HepG2 (cell line): ENCODE results near the gene THSD4.

Source experiments
- BRCA1 ChIP-seq: sonication (generic); formaldehyde crosslinking; IDR thresholded peaks from 2 replicates; pipeline ENCODE4 v1.4.0; 2020; ENCODE audit warnings: missing genetic modification reagents
- GATAD2A ChIP-seq: IDR thresholded peaks from 2 replicates; pipeline ENCODE4 v1.6.1; 2016
- JUN ChIP-seq: sonication (generic); formaldehyde crosslinking; IDR thresholded peaks from 2 replicates; pipeline ENCODE4 v1.4.0; 2020; ENCODE audit warnings: mild to moderate bottlenecking, missing genetic modification reagents
- NBN ChIP-seq: fragments of 450-650 bp; conservative IDR thresholded peaks from 2 replicates; pipeline ENCODE4 v1.6.1; 2017
- NR2F1 ChIP-seq, 2 experiments: fragments of 450-650 bp in 1 of 2; formaldehyde crosslinking in 1 of 2; IDR thresholded peaks; 2 replicates each; pipeline versions ENCODE4 v1.5.0 to v1.6.1; 2016 to 2020; ENCODE audit warnings: mild to moderate bottlenecking in 1 of 2, missing compliant biosample characterization in 1 of 2, missing genetic modification reagents in 1 of 2, moderate library complexity in 1 of 2
- PCBP2 ChIP-seq: fragments of 200-400 bp; formaldehyde crosslinking; optimal IDR thresholded peaks from 2 replicates; pipeline ENCODE3; 2018; ENCODE audit warnings: low read length, low read depth; ENCODE audit not compliant: poor library complexity, severe bottlenecking
- RFXAP ChIP-seq: sonication (generic); formaldehyde crosslinking; IDR thresholded peaks from 2 replicates; pipeline ENCODE4 v1.4.0; 2020; ENCODE audit warnings: missing genetic modification reagents, borderline replicate concordance
- ZBTB20 ChIP-seq: sonication (generic); formaldehyde crosslinking; IDR thresholded peaks from 2 replicates; pipeline ENCODE4 v1.8.1; 2023; ENCODE audit warnings: missing genetic modification reagents, low read depth, mild to moderate bottlenecking, borderline replicate concordance
- ZNF10 ChIP-seq: sonication (generic); formaldehyde crosslinking; IDR thresholded peaks from 2 replicates; pipeline ENCODE4 v1.4.0; 2020; ENCODE audit warnings: mild to moderate bottlenecking, low read depth, missing genetic modification reagents, borderline replicate concordance
- TF ChIP-seq, protein P1 (sequence below): sonication (generic); formaldehyde crosslinking; IDR thresholded peaks from 2 replicates; pipeline ENCODE4 v1.5.0; 2020; ENCODE audit warnings: mild to moderate bottlenecking, missing genetic modification reagents, moderate library complexity

DNA sequence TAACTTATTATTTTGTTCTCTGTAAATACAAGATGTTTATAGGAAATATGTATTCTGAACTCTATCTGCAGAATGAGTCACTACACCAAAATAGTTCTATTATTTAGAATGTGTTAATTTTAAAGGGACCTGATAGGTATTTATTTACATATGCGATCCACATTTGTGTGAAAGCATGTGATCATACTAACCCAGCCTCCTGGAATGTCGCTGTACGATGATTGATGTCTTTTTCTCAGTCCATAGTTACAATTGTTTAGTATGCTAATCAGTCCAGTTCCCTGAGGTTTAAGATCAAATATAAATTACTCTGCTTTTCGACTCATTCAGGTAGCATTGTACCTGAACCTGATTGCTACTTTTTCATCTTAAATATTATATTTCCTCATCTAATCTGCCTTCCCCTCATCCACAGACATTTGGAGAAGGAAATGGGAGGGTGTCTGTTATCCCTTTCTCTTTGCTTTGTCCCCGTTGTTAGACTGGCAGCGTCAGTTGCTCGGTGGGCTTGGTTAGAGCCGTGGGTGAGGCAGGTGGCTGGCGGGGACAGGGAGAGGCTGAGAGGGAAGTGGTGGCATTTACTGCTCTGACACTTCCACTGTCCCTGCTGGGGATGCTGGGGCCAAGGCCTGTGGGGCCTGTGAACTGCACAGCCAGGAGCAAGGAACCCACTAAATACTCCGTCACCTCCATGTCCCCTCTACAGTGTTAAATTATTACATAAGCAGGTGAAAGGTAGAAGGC, 667.3 kb downstream of the THSD4 start:
- TF ChIP-seq BRCA1 (CRISPR knock-in tag) (no peak), ZBTB20 (CRISPR knock-in tag) (no peak), NR2F1 (CRISPR knock-in tag; IDR thresholded peaks at IDR 0.05) (no peak), PCBP2 (no peak), GATAD2A (CRISPR knock-in tag) (no peak), RFXAP (CRISPR knock-in tag) (no peak), ZNF10 (CRISPR knock-in tag) (no peak), JUN (CRISPR knock-in tag) (no peak), NBN (no peak)
- TF ChIP-seq, protein P1, sequence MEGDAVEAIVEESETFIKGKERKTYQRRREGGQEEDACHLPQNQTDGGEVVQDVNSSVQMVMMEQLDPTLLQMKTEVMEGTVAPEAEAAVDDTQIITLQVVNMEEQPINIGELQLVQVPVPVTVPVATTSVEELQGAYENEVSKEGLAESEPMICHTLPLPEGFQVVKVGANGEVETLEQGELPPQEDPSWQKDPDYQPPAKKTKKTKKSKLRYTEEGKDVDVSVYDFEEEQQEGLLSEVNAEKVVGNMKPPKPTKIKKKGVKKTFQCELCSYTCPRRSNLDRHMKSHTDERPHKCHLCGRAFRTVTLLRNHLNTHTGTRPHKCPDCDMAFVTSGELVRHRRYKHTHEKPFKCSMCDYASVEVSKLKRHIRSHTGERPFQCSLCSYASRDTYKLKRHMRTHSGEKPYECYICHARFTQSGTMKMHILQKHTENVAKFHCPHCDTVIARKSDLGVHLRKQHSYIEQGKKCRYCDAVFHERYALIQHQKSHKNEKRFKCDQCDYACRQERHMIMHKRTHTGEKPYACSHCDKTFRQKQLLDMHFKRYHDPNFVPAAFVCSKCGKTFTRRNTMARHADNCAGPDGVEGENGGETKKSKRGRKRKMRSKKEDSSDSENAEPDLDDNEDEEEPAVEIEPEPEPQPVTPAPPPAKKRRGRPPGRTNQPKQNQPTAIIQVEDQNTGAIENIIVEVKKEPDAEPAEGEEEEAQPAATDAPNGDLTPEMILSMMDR, result no peak
